Subcutaneous preadipocyte (primary cell): ENCODE measurements around the gene MAP6D1. TPM values are rescaled to one million over a fixed set of nuclear protein-coding genes. Genes with fewer than 3 reads are reported as not detected.

Experiments
- total RNA-seq: library from RNA; depleted of rRNA; stranded (reverse); fragments of >200 nt; gene quantifications from 2 replicates; pipeline ENCODE4 v1.2.3, GENCODE V29; 2012

Gene MAP6D1
- 0.73 and 3.9 TPM in 2 replicates for total RNA-seq

GRCh38 chr3:183825456-183826161 is at the start of gene MAP6D1:
MAP6D1 (minus strand) TSS chr3:183825577; CDS start chr3:183825547, 30 bp downstream.

Other genes starting within 250 kb of the MAP6D1 start
- 19.5 and 27.2 TPM in 2 replicates for gene KLHL24, start 190.0 kb downstream of the MAP6D1 start, total RNA-seq
- 30.9 and 42.6 TPM in 2 replicates for gene YEATS2, start 127.8 kb downstream of the MAP6D1 start, total RNA-seq
- gene PARL, start 59.3 kb upstream of the MAP6D1 start, total RNA-seq = 23.1 and 32.0 TPM in 2 replicates
- 13.6 and 16.4 TPM in 2 replicates for gene ABCC5, start 192.3 kb upstream of the MAP6D1 start, total RNA-seq
- gene HTR3D, start 206.2 kb upstream of the MAP6D1 start, total RNA-seq = not detected in 2 replicates
- not detected in 2 replicates for gene HTR3C, start 227.5 kb upstream of the MAP6D1 start, total RNA-seq